ENCODE data around the gene KSR1.

GRCh38 chr17:27491713-27492190 is 35.5 kb downstream of the KSR1 start:
- TF ChIP-seq CTCF (conservative IDR thresholded peaks at IDR 0.05) (no peak), EZH2 (IDR thresholded peaks at IDR 0.05; ENCODE audit: low read depth) (no peak)
